ENCODE data around the gene ARL6IP1.

The ARL6IP1 gene

DNA sequence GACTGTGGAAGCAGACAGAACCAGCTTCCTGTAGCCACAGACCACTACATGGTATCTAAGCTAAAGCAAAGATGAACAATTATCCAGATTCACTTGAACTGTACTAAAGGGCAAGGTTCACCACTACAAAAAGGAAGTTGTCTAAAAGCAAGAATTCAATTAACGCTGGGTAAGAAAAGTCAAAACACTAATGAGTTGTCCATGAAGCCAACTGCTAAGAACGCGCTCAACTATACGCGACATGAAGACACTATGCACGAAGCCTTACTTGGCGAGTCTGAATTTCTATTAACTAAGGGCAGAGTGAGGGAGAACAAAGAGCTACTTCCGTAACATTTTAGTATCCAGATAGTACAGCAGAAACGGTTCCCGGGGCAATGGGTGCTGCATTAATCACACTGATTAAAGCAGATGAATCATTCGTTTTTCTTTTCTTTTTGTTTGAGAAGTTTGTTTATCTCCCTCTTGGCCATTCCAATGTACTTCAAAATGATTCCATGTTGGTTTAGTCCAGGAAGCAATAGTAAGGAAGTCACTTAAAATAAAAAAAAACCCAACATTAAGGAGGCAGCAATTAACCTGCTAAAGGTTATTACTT lies 8.4 kb downstream of the ARL6IP1 start:
- no peak overlapping the region for H2AFZ ChIP-seq (ENCODE audit: insufficient read depth, low read length, poor library complexity)
- H4K12ac ChIP-seq (ENCODE audit: low read depth, low read length): no peak overlapping the region
- H3K9me3 ChIP-seq (ENCODE audit: insufficient read depth, low read depth, low read length): no peaks in the 10 kb centered on the region
- no peak overlapping the region for H4K91ac ChIP-seq (ENCODE audit: low read depth, low read length)
- WGBS (ENCODE audit: extremely low coverage, insufficient coverage, insufficient read length): no CpG with 5 or more reads among the region's 11 CpGs
- peaks cover 4% of the 10 kb centered on the region for H3K79me1 ChIP-seq (ENCODE audit: low read length)
- no peak for DNase-seq
- H3K27ac ChIP-seq (ENCODE audit: low read depth, low read length): no peak overlapping the region
- no peaks in the 10 kb centered on the region for H3K27me3 ChIP-seq (ENCODE audit: insufficient read depth, low read length)
- no peak overlapping the region for H2BK120ac ChIP-seq (ENCODE audit: insufficient read depth, low read length, poor library complexity)
- H3K79me2 ChIP-seq (ENCODE audit: control insufficient read depth, insufficient read depth, low read length, poor library complexity): peaks cover 17% of the 10 kb centered on the region
- H3K36me3 ChIP-seq (ENCODE audit: control insufficient read depth in 1 of 2, insufficient read depth in 2 of 2, low read length in 2 of 2): peaks cover 18 to 37% of the 10 kb centered on the region in 2 experiments
- no peak overlapping the region for H4K8ac ChIP-seq (ENCODE audit: low read depth, low read length)
- no peak overlapping the region for H3K23ac ChIP-seq (ENCODE audit: low read length)
- H2BK12ac ChIP-seq (ENCODE audit: low read length): no peak overlapping the region
- no peak overlapping the region for H3K18ac ChIP-seq (ENCODE audit: low read length)
- H3K4me1 ChIP-seq (ENCODE audit: control insufficient read depth in 1 of 2, insufficient read depth in 2 of 2, low read length in 2 of 2): peaks cover 0 to 7% of the 10 kb centered on the region in 2 experiments
- H3K14ac ChIP-seq (ENCODE audit: low read length): no peak overlapping the region
- H3K4me2 ChIP-seq (ENCODE audit: low read length): no peak overlapping the region
- no peak overlapping the region for H3K9ac ChIP-seq (ENCODE audit: low read length)
- H3K4ac ChIP-seq (ENCODE audit: low read depth, low read length): no peak overlapping the region
- no peak overlapping the region for H2BK5ac ChIP-seq (ENCODE audit: low read depth, low read length, poor library complexity)
- no peak overlapping the region for H2AK5ac ChIP-seq (ENCODE audit: low read length)
- H3K4me3 ChIP-seq (ENCODE audit: low read depth, low read length): no peak overlapping the region

DNA sequence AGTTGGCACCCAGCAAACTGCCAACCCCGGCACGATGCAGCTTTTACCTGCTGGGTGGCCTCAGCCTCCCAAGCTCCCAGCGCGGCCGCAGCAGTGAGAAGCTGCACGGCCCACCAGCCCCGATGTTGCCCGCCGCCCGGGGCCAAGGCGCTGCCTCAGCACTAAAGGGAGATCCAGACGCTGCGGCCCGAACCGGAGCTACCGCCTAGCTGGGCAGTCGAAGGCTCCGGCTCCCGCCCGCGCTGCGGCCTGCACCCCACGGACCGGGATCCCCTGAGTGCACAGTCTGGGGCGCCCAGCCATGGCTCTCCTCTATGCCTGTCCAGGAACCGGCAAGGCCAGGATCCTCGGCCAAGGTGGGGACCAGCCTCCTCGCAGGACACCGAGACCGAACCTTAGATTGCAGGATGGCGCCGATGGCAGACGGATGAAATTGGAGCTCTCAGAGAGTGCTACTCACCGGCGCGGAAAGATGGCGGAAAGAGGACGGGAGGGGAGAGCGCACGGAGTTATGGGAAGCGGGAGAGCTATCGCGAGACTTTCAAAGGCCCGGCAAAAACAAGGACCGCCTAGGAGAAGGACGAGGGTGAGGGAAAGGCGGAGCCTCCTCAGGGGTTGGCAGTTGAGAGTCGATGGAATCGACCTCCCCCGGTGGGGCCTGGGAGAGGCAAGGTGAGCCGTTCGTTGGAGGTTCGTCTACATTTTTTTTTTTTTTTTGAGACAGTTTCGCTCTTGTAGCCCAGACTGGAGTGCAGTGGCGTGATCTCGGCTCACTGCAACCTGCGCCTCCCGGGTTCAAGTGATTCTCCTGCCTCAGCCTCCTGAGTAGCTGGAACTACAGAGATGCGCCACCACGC lies 11.3 kb downstream of the ARL6IP1 start, which contains the start of gene RPS15A:
Gene RPS15A, minus strand, starts transcription at position 485 of the 857 bp plus-strand sequence. CDS start 1,221 bp downstream, outside the sequence.
- Histone ChIP-seq H3K79me2 (ENCODE audit: control insufficient read depth, insufficient read depth, low read length, poor library complexity) (peaks cover 21% of the 10 kb centered on the region), H3K27ac (ENCODE audit: low read depth, low read length) (peak within 1 kb of the TSS; percentile 78), H2BK120ac (ENCODE audit: insufficient read depth, low read length, poor library complexity) (peak within 1 kb of the TSS; percentile 84), H3K4me1 (ENCODE audit: control insufficient read depth in 1 of 2, insufficient read depth in 2 of 2, low read length in 2 of 2) (peaks cover 6 to 16% of the 10 kb centered on the region in 2 experiments), H2AK5ac (ENCODE audit: low read length) (peak within 1 kb of the TSS; percentile 81), H3K18ac (ENCODE audit: low read length) (peak within 1 kb of the TSS; percentile 56), H3K27me3 (ENCODE audit: insufficient read depth, low read length) (no peaks in the 10 kb centered on the region), H3K14ac (ENCODE audit: low read length) (peak within 1 kb of the TSS; percentile 65), H4K91ac (ENCODE audit: low read depth, low read length) (peak within 1 kb of the TSS; percentile 92), H4K8ac (ENCODE audit: low read depth, low read length) (peak within 1 kb of the TSS; percentile 74), H3K9ac (ENCODE audit: low read length) (peak within 1 kb of the TSS; percentile 100), H2BK5ac (ENCODE audit: low read depth, low read length, poor library complexity) (peak within 1 kb of the TSS; percentile 43), H3K4me2 (ENCODE audit: low read length) (peak within 1 kb of the TSS; percentile 94), H2AFZ (ENCODE audit: insufficient read depth, low read length, poor library complexity) (peak within 1 kb of the TSS; percentile 64), H3K79me1 (ENCODE audit: low read length) (peaks cover 4% of the 10 kb centered on the region), H3K4ac (ENCODE audit: low read depth, low read length) (peak within 1 kb of the TSS; percentile 98), H3K36me3 (ENCODE audit: control insufficient read depth in 1 of 2, insufficient read depth in 2 of 2, low read length in 2 of 2) (peaks cover 28 to 59% of the 10 kb centered on the region in 2 experiments), H4K12ac (ENCODE audit: low read depth, low read length) (peak within 1 kb of the TSS; percentile 59), H3K23ac (ENCODE audit: low read length) (no peak within 1 kb of the TSS), H3K9me3 (ENCODE audit: insufficient read depth, low read depth, low read length) (no peaks in the 10 kb centered on the region), H3K4me3 (ENCODE audit: low read depth, low read length) (peak within 1 kb of the TSS; percentile 98), H2BK12ac (ENCODE audit: low read length) (no peak within 1 kb of the TSS)
- peak; percentile 97 to 98 for DNase-seq
- WGBS (ENCODE audit: extremely low coverage, insufficient coverage, insufficient read length): no CpG with 5 or more reads among the region's 60 CpGs

DNA sequence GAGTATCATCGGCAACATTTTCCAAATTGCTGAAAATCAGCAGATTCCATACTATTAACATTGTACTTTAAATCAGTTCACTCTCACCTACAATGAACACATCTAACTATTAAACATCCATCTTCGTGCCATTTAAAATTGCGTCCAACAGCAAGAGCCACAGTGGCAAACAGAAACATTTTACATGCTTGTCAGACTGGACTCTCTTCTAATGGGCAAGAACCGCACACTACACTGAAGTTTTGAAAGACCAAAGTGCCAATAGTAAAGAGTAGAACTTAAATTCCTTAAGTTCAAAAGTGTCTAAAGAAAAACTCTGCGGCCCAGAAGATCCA lies 11.9 kb downstream of the ARL6IP1 start:
- Histone ChIP-seq H3K79me1 (ENCODE audit: low read length) (peaks cover 4% of the 10 kb centered on the region), H3K9me3 (ENCODE audit: insufficient read depth, low read depth, low read length) (no peaks in the 10 kb centered on the region)
- DNase-seq: no peak

DNA sequence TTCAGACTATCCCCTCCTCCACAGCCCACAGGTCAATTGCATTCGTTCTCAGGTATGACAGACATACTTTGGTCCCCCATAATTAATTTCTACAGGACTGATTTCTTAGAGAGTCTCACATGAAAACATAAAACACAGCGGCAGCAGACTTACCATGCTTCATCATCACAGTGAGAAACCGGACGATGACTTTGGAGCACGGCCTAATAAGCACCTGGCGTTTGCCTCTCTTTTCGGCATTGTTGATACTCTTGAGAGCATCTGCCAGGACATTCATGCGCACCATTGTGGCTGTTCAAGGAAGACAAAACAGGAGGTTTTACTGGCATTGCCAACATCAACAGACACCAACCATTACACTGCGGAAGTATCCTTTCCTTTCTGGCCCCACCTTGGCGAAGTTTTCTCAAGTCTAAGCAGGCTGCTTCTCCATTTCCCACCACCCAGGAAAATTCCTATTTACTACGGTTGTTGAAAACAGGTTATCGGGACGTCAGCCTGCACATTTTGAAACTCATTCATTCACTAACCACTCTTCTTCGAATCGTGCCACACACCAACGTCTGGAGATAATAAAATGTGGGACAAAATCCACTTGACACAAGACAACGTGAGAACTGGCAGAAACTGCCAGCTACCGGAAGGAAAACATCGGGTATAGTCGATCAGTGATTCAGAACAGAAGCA lies 12.4 kb downstream of the ARL6IP1 start:
- WGBS (ENCODE audit: extremely low coverage, insufficient coverage, insufficient read length): no CpG with 5 or more reads among the region's 20 CpGs

More for the DNA sequence above, 11.9 kb downstream of the ARL6IP1 start:
- no peak overlapping the region for H2BK120ac ChIP-seq (ENCODE audit: insufficient read depth, low read length, poor library complexity)
- H3K79me2 ChIP-seq (ENCODE audit: control insufficient read depth, insufficient read depth, low read length, poor library complexity): peaks cover 21% of the 10 kb centered on the region
- H3K4me2 ChIP-seq (ENCODE audit: low read length): peak overlapping the region; percentile 94
- no peak overlapping the region for H2AFZ ChIP-seq (ENCODE audit: insufficient read depth, low read length, poor library complexity)
- H3K18ac ChIP-seq (ENCODE audit: low read length): no peak overlapping the region
- peak overlapping the region; percentile 92 for H4K91ac ChIP-seq (ENCODE audit: low read depth, low read length)
- H4K8ac ChIP-seq (ENCODE audit: low read depth, low read length): peak overlapping the region; percentile 74
- peak overlapping the region; percentile 65 for H3K14ac ChIP-seq (ENCODE audit: low read length)
- H3K36me3 ChIP-seq (ENCODE audit: control insufficient read depth in 1 of 2, insufficient read depth in 2 of 2, low read length in 2 of 2): peaks cover 28 to 61% of the 10 kb centered on the region in 2 experiments
- peak overlapping the region; percentile 100 for H3K9ac ChIP-seq (ENCODE audit: low read length)
- peak overlapping the region; percentile 98 for H3K4me3 ChIP-seq (ENCODE audit: low read depth, low read length)
- peaks cover 6 to 16% of the 10 kb centered on the region in 2 experiments for H3K4me1 ChIP-seq (ENCODE audit: control insufficient read depth in 1 of 2, insufficient read depth in 2 of 2, low read length in 2 of 2)
- H2BK5ac ChIP-seq (ENCODE audit: low read depth, low read length, poor library complexity): no peak overlapping the region
- H3K27ac ChIP-seq (ENCODE audit: low read depth, low read length): peak overlapping the region; percentile 78
- H3K27me3 ChIP-seq (ENCODE audit: insufficient read depth, low read length): no peaks in the 10 kb centered on the region
- H4K12ac ChIP-seq (ENCODE audit: low read depth, low read length): no peak overlapping the region
- peak overlapping the region; percentile 98 for H3K4ac ChIP-seq (ENCODE audit: low read depth, low read length)
- WGBS (ENCODE audit: extremely low coverage, insufficient coverage, insufficient read length): no CpG with 5 or more reads among the region's 5 CpGs
- H2AK5ac ChIP-seq (ENCODE audit: low read length): peak overlapping the region; percentile 81
- no peak overlapping the region for H3K23ac ChIP-seq (ENCODE audit: low read length)
- H2BK12ac ChIP-seq (ENCODE audit: low read length): no peak overlapping the region

More for the DNA sequence above, 12.4 kb downstream of the ARL6IP1 start:
- Histone ChIP-seq H2BK12ac (ENCODE audit: low read length) (no peak overlapping the region), H3K4me1 (ENCODE audit: control insufficient read depth in 1 of 2, insufficient read depth in 2 of 2, low read length in 2 of 2) (peaks cover 6 to 16% of the 10 kb centered on the region in 2 experiments), H4K12ac (ENCODE audit: low read depth, low read length) (no peak overlapping the region), H2AK5ac (ENCODE audit: low read length) (no peak overlapping the region), H3K4ac (ENCODE audit: low read depth, low read length) (peak overlapping the region; percentile 98), H3K4me2 (ENCODE audit: low read length) (peak overlapping the region; percentile 94), H3K9me3 (ENCODE audit: insufficient read depth, low read depth, low read length) (no peaks in the 10 kb centered on the region), H3K79me2 (ENCODE audit: control insufficient read depth, insufficient read depth, low read length, poor library complexity) (peaks cover 21% of the 10 kb centered on the region), H2BK120ac (ENCODE audit: insufficient read depth, low read length, poor library complexity) (no peak overlapping the region), H3K9ac (ENCODE audit: low read length) (peak overlapping the region; percentile 100), H3K27me3 (ENCODE audit: insufficient read depth, low read length) (no peaks in the 10 kb centered on the region), H4K91ac (ENCODE audit: low read depth, low read length) (no peak overlapping the region), H2AFZ (ENCODE audit: insufficient read depth, low read length, poor library complexity) (no peak overlapping the region), H3K4me3 (ENCODE audit: low read depth, low read length) (peak overlapping the region; percentile 98), H3K23ac (ENCODE audit: low read length) (no peak overlapping the region), H3K79me1 (ENCODE audit: low read length) (peaks cover 4% of the 10 kb centered on the region), H3K36me3 (ENCODE audit: control insufficient read depth in 1 of 2, insufficient read depth in 2 of 2, low read length in 2 of 2) (peaks cover 30 to 62% of the 10 kb centered on the region in 2 experiments), H2BK5ac (ENCODE audit: low read depth, low read length, poor library complexity) (no peak overlapping the region), H3K14ac (ENCODE audit: low read length) (no peak overlapping the region), H3K27ac (ENCODE audit: low read depth, low read length) (no peak overlapping the region), H3K18ac (ENCODE audit: low read length) (no peak overlapping the region), H4K8ac (ENCODE audit: low read depth, low read length) (no peak overlapping the region)
- DNase-seq: no peak

Measured in trophoblast cell (in vitro differentiated cells and primary cell).